GM15510 (cell line): ENCODE data around the gene GPR39.

ENCODE experiments used
- POLR2A ChIP-seq: IDR thresholded peaks from 3 replicates; pipeline ENCODE4 v1.6.1; 2011; ENCODE audit warnings: borderline replicate concordance; ENCODE audit not compliant: insufficient read length; ENCODE audit errors: extremely low read depth

Gene GPR39

DNA sequence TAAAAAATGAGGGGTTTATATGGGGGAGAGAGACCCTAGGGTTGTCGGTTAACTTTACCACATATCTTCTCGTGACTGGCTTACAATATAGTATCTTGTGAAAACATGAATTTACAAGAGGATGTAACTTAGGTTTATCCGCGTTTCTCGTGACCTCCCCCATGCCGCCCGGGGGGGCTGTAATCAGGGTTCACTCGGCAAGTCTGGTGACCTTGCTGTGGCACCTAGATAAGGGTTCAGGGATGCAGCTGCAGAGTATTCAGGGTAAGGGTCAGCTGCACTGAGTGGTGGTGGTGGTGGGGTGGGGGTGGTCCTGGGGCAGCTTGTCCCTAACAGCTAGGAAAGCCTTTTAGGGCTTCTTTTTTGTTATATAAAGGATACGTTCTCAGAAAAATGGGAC is 141.1 kb downstream of the GPR39 start:
- no peak for TF ChIP-seq POLR2A

GRCh38 chr2:132559326-132559725 is 142.7 kb downstream of the GPR39 start:
- TF ChIP-seq POLR2A: no peak

DNA sequence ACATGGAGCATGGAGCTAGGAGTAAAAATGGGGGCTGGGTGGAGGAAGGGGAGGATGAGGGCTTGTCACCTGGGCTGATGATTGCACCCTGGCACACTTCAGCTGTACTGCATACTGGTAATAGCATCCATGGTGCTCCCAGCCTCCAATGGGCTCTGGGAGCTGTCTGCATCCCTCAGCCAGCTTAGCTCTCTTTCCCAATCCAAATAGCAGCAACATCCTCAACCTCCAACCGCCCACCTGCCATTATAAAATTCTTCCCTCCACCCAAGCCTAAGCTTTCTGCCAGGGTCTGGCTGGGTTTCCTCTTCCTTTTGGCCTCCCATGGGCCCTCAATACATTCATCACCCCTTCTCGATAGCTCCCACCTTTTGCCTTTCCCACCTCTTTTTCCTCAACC is 143.3 kb downstream of the GPR39 start:
- TF ChIP-seq POLR2A: no peak

- no peak for TF ChIP-seq POLR2A
These were observed 144.0 kb downstream of the GPR39 start for GRCh38 chr2:132560562-132560961.

DNA sequence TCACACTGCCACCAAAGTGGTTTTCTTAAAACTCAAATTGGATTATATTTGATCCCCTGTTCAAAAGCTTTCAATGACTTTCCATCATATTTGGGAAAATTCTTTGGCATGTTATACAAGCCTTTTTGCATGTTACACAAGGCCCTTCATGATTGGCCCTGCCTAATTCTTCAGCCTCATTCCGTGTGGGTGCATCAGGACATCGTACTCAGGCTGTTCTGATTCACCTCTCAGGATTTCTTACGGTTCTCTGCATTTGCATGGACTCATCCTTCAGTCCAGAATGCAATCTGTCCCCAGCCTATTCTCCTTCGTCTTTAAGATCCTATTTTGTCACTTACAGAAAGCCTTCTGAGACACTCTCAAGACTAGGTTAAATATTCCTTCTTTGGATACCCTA is 145.6 kb downstream of the GPR39 start:
- no peak for TF ChIP-seq POLR2A

- no peak for TF ChIP-seq POLR2A
These were observed 147.5 kb downstream of the GPR39 start for GRCh38 chr2:132564065-132564464.

GRCh38 chr2:132566379-132566778 is 149.8 kb downstream of the GPR39 start:
- no peak for TF ChIP-seq POLR2A

DNA sequence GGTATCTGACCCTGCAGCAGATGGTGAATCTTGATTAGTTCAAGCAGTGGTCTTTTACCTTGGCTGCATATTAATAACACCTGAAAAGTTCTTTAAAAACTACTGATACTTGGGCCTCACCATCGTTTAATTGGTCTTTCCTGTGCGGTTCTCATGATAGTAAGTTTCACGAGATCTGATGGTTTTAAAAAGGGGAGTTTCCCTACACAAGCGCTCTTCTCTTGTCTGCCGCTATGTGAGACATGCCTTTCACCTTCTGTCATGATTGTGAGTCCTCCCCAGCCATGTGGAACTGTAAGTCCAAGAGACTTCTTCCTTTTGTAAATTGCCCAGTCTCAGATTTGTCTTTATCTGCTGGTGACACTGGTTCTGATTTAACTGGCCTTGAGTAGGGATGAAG is 151.1 kb downstream of the GPR39 start:
- TF ChIP-seq POLR2A: no peak

GRCh38 chr2:132568656-132569055 is 152.1 kb downstream of the GPR39 start:
- no peak for TF ChIP-seq POLR2A

- TF ChIP-seq POLR2A: no peak
These were observed 156.9 kb downstream of the GPR39 start for GRCh38 chr2:132573444-132574007.

DNA sequence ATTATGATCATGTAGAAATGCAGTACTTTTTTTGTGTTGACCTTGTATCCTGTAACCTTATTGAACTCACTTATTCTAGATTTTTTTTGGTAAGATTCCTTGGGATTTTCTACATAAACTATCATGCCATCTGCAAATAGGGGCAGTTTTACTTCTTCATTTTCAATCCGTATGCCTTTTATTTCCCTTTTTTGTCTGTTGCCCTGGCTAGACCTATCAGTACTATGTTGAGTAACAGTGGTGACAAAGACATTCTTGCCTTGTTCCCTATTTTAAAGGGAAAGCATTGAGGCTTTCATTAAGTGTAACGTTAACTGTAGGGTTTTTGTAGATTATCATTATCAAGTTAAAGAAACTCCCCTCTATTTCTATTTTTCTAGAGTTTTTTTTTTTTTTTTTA is 161.1 kb downstream of the GPR39 start:
- TF ChIP-seq POLR2A: no peak

GRCh38 chr2:132581591-132581990 is 165.0 kb downstream of the GPR39 start:
- TF ChIP-seq POLR2A: no peak

DNA sequence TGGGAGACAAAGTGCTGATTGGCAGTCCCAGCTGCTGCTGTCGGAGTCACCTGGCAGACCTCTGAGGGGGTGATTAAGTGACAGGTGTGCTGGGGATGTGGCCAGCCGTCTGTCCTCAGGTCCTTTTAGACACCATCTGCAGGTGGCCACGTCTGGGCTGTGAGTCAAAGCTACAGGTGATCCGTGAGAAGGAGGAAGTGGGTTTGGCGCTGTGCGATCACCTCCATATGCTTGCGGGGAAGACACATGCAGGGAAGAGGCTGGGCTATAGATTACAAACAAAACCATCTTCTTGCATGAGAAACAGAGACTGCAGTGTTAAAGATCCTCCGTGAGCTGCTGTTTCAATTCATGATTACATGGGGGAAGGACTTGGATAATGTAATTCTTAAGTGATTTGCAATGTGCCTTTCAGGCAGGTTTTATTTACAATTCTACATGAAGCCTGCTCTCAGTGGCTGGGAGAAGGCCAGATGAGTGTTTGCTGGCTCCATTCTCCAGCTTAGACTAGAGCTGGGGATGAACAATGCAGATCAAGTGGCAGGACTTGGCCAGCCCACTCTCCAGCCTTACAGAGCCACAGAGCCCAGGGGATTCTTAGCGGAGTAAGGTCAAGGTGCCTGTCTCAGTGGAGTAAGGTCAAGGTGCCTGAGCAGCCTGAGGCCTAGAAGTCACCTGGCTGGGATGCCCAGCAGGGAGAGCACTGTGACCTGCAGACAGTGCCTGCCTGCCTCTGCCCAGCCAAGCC is 165.6 kb downstream of the GPR39 start:
- TF ChIP-seq POLR2A: no peak

DNA sequence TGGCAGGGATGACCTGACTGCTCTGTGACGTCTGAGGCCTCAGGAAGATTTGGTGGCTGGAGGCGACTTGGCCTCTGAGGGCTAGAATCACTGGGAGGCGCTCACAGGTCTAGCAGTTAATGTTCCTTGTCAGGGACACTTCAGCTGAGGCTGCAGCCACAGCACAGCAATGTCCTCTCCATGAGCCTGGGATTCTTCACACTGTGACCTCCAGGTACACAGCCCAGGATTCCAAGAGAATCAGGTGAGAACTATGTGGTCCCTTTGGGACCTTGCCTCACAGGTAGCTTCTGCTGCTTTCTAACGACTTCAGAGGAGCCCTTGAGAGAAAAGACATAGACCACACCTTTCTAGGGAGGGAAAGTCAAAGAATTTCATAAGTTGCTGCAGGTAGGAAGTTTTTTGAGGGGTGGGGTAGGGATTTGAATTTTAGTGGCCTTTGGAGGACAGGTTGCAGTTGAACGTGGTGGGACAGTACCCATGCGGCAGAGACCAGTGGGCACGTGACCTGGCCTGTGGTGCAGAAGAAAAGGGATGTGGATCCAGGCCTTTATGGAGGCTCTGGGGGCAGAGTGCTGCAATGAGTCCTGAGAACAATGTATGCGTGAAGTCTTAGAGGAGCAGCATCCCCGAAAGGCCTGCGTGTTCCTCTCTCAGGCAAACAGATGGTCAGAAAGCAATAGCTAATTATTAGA is 167.2 kb downstream of the GPR39 start:
- no peak for TF ChIP-seq POLR2A

DNA sequence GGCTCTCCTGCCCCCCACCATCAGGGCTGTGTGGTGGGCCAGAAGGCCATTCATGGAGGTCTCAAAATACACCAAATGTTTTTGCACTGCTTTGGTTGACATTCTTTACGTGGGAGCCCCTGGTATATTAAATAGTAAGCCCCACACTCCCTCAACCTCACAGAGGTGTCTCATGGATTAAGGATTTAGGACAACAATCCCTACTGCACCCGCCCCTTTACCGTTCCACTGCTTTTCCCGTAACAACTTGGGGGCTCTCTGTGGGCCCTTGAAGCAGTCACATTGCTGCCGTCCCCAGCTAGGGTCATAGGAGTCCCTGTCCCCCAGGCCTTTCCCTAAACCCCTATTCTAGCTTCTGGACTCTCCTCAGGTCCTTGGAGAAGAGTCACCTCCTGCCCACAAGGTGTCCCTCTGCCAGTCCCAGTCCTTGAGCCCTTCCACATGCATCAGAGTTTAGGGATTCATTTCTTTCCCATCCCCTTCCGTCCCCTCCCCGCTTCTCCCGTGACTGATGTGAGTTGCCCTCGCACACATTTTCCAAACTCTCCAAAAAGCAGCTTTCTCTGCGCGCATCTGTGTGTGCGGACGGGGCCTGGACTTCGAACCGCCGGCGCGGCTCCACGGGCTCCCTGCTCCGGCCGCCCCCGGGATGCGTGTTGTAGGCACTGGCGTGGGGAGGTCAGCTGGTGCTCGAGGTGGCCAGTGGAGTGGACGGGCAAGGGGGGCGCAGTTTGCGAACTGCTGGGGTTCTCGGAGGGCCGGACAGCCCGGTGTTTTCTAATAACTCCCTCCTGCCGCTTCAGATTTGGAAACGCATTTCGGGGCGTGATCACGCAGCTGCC is 168.6 kb downstream of the GPR39 start:
- no peak for TF ChIP-seq POLR2A
